SU-DHL-6 (cell line): Measurements from ENCODE around the gene RASA3.
"Not testable (repeated sequence)": the region's sequence is repeated elsewhere in the genome, so short reads cannot be mapped to it uniquely, and the experiment has no call there.

Source experiments
- EZH2phosphoT487 ChIP-seq: fragments of 200-600 bp; sonication (generic), shearing (Covaris generic); conservative IDR thresholded peaks from 2 replicates; pipeline ENCODE4 v1.6.1; 2018; ENCODE audit warnings: mild to moderate bottlenecking, antibody characterized with exemption, low read length, moderate library complexity, mixed read lengths
- TF ChIP-seq, protein P1 (sequence below): fragments of 200-600 bp; sonication (generic); IDR thresholded peaks from one replicate; pipeline ENCODE4 v1.5.1; 2017; ENCODE audit warnings: antibody characterized with exemption, mild to moderate bottlenecking, low read length, moderate library complexity; ENCODE audit not compliant: insufficient read depth, poor library complexity, severe bottlenecking

DNA sequence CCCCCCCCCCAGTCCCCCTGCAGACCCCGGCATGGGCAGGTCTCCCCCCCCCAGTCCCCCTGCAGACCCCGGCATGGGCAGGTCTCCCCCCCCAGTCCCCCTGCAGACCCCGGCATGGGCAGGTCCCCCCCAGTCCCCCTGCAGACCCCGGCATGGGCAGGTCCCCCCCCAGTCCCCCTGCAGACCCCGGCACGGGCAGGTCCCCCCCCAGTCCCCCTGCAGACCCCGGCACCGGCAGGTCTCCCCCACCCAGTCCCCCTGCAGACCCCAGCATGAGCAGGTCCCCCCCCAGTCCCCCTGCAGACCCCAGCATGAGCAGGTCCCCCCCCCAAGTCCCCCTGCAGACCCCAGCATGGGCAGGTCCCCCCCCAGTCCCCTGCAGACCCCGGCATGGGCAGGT lies 703 bp upstream of the RASA3 start:
- TF ChIP-seq, protein P1, sequence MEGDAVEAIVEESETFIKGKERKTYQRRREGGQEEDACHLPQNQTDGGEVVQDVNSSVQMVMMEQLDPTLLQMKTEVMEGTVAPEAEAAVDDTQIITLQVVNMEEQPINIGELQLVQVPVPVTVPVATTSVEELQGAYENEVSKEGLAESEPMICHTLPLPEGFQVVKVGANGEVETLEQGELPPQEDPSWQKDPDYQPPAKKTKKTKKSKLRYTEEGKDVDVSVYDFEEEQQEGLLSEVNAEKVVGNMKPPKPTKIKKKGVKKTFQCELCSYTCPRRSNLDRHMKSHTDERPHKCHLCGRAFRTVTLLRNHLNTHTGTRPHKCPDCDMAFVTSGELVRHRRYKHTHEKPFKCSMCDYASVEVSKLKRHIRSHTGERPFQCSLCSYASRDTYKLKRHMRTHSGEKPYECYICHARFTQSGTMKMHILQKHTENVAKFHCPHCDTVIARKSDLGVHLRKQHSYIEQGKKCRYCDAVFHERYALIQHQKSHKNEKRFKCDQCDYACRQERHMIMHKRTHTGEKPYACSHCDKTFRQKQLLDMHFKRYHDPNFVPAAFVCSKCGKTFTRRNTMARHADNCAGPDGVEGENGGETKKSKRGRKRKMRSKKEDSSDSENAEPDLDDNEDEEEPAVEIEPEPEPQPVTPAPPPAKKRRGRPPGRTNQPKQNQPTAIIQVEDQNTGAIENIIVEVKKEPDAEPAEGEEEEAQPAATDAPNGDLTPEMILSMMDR, result not testable (repeated sequence)
- not testable (repeated sequence) for TF ChIP-seq EZH2phosphoT487
